Naive thymus-derived CD4-positive, alpha-beta T cell (primary cell): ENCODE results near the gene BANF2. TPM values are rescaled to one million over a fixed set of nuclear protein-coding genes. Genes with fewer than 3 reads are reported as not detected.

Experiments
- ATAC-seq: fragments of 150-1000 bp; cut with Tn5 transposase; 2 replicates; pipeline ENCODE4 v1.10.0; 2021; ENCODE audit warnings: mild to moderate bottlenecking, moderate library complexity
- CTCF ChIA-PET: fragments of 350-600 bp; sonication (Branson Sonifier 250); formaldehyde crosslinking; loops from one replicate; lab custom pipeline; 2021; ENCODE audit warnings: antibody characterized with exemption; lab: Charles Lee
- POLR2A ChIA-PET: fragments of 350-600 bp; sonication (Branson Sonifier 250); formaldehyde crosslinking; loops from one replicate; lab custom pipeline; 2021; ENCODE audit warnings: antibody characterized with exemption, inconsistent platforms; lab: Charles Lee
- DNase-seq, 9 donors: peaks; one replicate each; pipeline versions ENCODE4 v3.0.0 to v3.0.0-alpha.2; 2020 to 2022; ENCODE audit warnings: mixed read lengths in 1 of 9
- H3K27ac ChIP-seq: one replicate; pipeline ENCODE4 v1.7.0; 2013; ENCODE audit warnings: mild to moderate bottlenecking, low read depth, low read length, moderate library complexity
- H3K27me3 ChIP-seq, 2 donors: one replicate each; pipeline ENCODE4 v1.7.0; 2013; ENCODE audit warnings: low read length in 2 of 2, mild to moderate bottlenecking in 2 of 2, moderate library complexity in 2 of 2; ENCODE audit not compliant: control insufficient read depth in 2 of 2, insufficient read depth in 2 of 2
- H3K36me3 ChIP-seq, 3 experiments: 1 replicate in 2 of 3; 2 replicates in 1 of 3; pipeline ENCODE4 v1.7.0; 2013; ENCODE audit warnings: low read length in 3 of 3, mild to moderate bottlenecking in 3 of 3, moderate library complexity in 1 of 3; ENCODE audit not compliant: insufficient read depth in 3 of 3, control insufficient read depth in 2 of 3
- H3K4me1 ChIP-seq, 2 donors: one replicate each; pipeline ENCODE4 v1.7.0; 2013; ENCODE audit warnings: low read length in 2 of 2, mild to moderate bottlenecking in 2 of 2, moderate library complexity in 1 of 2; ENCODE audit not compliant: control insufficient read depth in 2 of 2, insufficient read depth in 2 of 2
- H3K4me3 ChIP-seq: 2 replicates; pipeline ENCODE4 v1.7.0; 2013; ENCODE audit warnings: mild to moderate bottlenecking, low read length
- H3K9me3 ChIP-seq, 3 experiments: 1 replicate in 2 of 3; 2 replicates in 1 of 3; pipeline ENCODE4 v1.7.0; 2013; ENCODE audit warnings: low read length in 3 of 3; ENCODE audit not compliant: control insufficient read depth in 2 of 3
- H3K27ac Mint-ChIP-seq, 9 donors: one replicate each; pipeline ENCODE4 v1.8.0; 2020 to 2022; ENCODE audit warnings: mixed read lengths in 9 of 9, mild to moderate bottlenecking in 8 of 9, moderate library complexity in 5 of 9, inconsistent platforms in 2 of 9
- H3K27me3 Mint-ChIP-seq, 5 donors: one replicate each; pipeline ENCODE4 v1.8.0; 2021 to 2022; ENCODE audit warnings: mixed read lengths in 5 of 5, mild to moderate bottlenecking in 1 of 5
- H3K36me3 Mint-ChIP-seq, 5 donors: one replicate each; pipeline ENCODE4 v1.8.0; 2020 to 2022; ENCODE audit warnings: mixed read lengths in 5 of 5, mild to moderate bottlenecking in 3 of 5, inconsistent platforms in 1 of 5
- H3K4me1 Mint-ChIP-seq, 7 donors: one replicate each; pipeline ENCODE4 v1.8.0; 2020 to 2022; ENCODE audit warnings: mixed read lengths in 7 of 7, mild to moderate bottlenecking in 3 of 7, inconsistent platforms in 1 of 7
- H3K4me3 Mint-ChIP-seq, 10 donors: one replicate each; pipeline ENCODE4 v1.8.0; 2020 to 2022; ENCODE audit warnings: mild to moderate bottlenecking in 10 of 10, mixed read lengths in 10 of 10, moderate library complexity in 6 of 10, inconsistent platforms in 2 of 10
- H3K9me3 Mint-ChIP-seq, 11 donors: one replicate each; pipeline ENCODE4 v1.8.0; 2020 to 2022; ENCODE audit warnings: mixed read lengths in 11 of 11, mild to moderate bottlenecking in 4 of 11, inconsistent platforms in 1 of 11, moderate library complexity in 1 of 11
- intact Hi-C, 2 donors: fragments of 100-400 bp; cut with micrococcal nuclease; formaldehyde crosslinking; loops; one replicate each; pipeline ENCODE4 v1.15.1; 2023
- polyA plus RNA-seq, 2 donors: library from polyadenylated mRNA; unstranded; fragments of 300-500 nt; fragmentation: Illumina TruSeq; gene quantifications; one replicate each; pipeline ENCODE4 v1.2.3, GENCODE V29; 2021
- total RNA-seq, 6 experiments: library from RNA in 5 of 6; stranded (reverse) in 5 of 6; gene quantifications; 1 replicate in 5 of 6; 2 replicates in 1 of 6; pipeline ENCODE4 v1.2.3 and lab custom pipeline; 2021 to 2026

The BANF2 gene
- total and polyA plus RNA-seq, 7 experiments from 2014 or later, result not detected

- H3K27me3 Mint-ChIP-seq, result peaks cover 9 to 31% (median 22%) of the 10 kb centered on the region in 5 donors
- no peaks in the 10 kb centered on the region for H3K9me3 Mint-ChIP-seq
- peak; percentile 47 for ATAC-seq
- peak overlapping the region; percentile 69 to 93 (median 82) for H3K4me3 Mint-ChIP-seq
- intact Hi-C loops, result loop anchor here (1.0 to 10.0 kb wide), 4 partner anchors 69 to 949 kb away; partner anchors contain the start of genes BFSP1 (in 1 of the 2) and SNRPB2 (in 1 of the 2)
- H3K4me1 ChIP-seq, result peaks cover 0 to 18% of the 10 kb centered on the region in 2 donors
- H3K4me3 ChIP-seq, result peak overlapping the region; percentile 39
- POLR2A ChIA-PET, result interaction anchor here (1.9 kb wide), 1 partner anchor 284 kb away, joined by 6 read pairs; no protein-coding TSS in a partner anchor
- H3K36me3 Mint-ChIP-seq, result peaks cover 0 to 10% (median 0%) of the 10 kb centered on the region in 5 donors
- H3K27ac Mint-ChIP-seq, result peak overlapping the region; percentile 58 to 88 (median 82)
- peak; percentile 54 to 90 (median 74) for DNase-seq
- peaks cover 0 to 4% of the 10 kb centered on the region in 2 donors for H3K27me3 ChIP-seq
- H3K36me3 ChIP-seq, result no peaks in the 10 kb centered on the region
- H3K9me3 ChIP-seq, result no peaks in the 10 kb centered on the region
- H3K27ac ChIP-seq, result peak overlapping the region; percentile 58
- H3K4me1 Mint-ChIP-seq, result peaks cover 20 to 30% (median 24%) of the 10 kb centered on the region in 7 donors
- CTCF ChIA-PET, result interaction anchor here (1.3 to 2.7 kb wide), 3 partner anchors 70 to 217 kb away, joined by 4 to 11 read pairs (median 8); partner anchors contain the start of gene DSTN
These were observed 18.7 kb upstream of the BANF2 start for GRCh38 chr20:17680836-17681725.

DNA sequence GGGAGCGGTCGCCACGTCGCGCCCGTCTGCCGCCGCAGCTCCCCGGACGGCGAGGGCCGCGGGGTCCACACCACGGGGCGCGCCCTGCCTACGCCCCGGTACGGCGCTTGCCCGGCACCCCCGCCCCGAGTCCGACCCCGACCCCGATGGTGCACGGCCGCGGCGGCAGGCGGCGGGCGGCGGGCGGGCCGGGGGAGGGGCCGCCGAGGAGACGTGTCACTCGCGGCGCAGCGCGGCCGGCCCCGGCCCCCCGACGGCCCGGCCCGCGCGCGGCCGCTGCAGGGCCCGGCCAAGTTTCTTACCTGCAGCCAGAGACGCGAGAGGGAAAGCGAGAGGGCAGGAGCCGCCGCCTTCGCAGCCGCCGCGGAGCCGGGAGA, 18.1 kb upstream of the BANF2 start:
- intact Hi-C loops, result loop anchor here (1.0 to 10.0 kb wide), 21 partner anchors 69 to 1113 kb away; partner anchors contain the start of genes BFSP1 (in 2 of the 2), DSTN (in 2 of the 2), KAT14 (in 2 of the 2) and PET117 (in 2 of the 2)
- H3K27ac ChIP-seq, result peak overlapping the region; percentile 74
- peaks cover 0 to 4% of the 10 kb centered on the region in 2 donors for H3K27me3 ChIP-seq
- Mint-ChIP-seq H3K4me3 (peak overlapping the region; percentile 86 to 93 (median 90)), H3K27me3 (peaks cover 16 to 36% (median 28%) of the 10 kb centered on the region in 5 donors), H3K27ac (peak overlapping the region in 5 of 9 donors; percentile 71 to 92 (median 81)), H3K9me3 (peaks cover 0 to 2% (median 0%) of the 10 kb centered on the region in 11 donors), H3K36me3 (peaks cover 0 to 8% (median 0%) of the 10 kb centered on the region in 5 donors), H3K4me1 (peaks cover 20 to 26% (median 24%) of the 10 kb centered on the region in 7 donors)
- no peaks in the 10 kb centered on the region for H3K9me3 ChIP-seq
- peak in 1 of 9 donors; percentile 56 for DNase-seq
- peaks cover 0 to 18% of the 10 kb centered on the region in 2 donors for H3K4me1 ChIP-seq
- CTCF ChIA-PET, result interaction anchor here (0.6 to 2.7 kb wide), 8 partner anchors 10 to 287 kb away, joined by 3 to 13 read pairs (median 5); partner anchors contain the start of genes DSTN, MGME1 and SNX5
- POLR2A ChIA-PET, result interaction anchor here (1.2 to 2.1 kb wide), 7 partner anchors 71 to 885 kb away, joined by 3 to 16 read pairs (median 4); partner anchors contain the start of genes MGME1, SMIM26, SNX5 and ZNF133
- no peak for ATAC-seq
- H3K36me3 ChIP-seq, result no peaks in the 10 kb centered on the region
- H3K4me3 ChIP-seq, result peak overlapping the region; percentile 80

DNA sequence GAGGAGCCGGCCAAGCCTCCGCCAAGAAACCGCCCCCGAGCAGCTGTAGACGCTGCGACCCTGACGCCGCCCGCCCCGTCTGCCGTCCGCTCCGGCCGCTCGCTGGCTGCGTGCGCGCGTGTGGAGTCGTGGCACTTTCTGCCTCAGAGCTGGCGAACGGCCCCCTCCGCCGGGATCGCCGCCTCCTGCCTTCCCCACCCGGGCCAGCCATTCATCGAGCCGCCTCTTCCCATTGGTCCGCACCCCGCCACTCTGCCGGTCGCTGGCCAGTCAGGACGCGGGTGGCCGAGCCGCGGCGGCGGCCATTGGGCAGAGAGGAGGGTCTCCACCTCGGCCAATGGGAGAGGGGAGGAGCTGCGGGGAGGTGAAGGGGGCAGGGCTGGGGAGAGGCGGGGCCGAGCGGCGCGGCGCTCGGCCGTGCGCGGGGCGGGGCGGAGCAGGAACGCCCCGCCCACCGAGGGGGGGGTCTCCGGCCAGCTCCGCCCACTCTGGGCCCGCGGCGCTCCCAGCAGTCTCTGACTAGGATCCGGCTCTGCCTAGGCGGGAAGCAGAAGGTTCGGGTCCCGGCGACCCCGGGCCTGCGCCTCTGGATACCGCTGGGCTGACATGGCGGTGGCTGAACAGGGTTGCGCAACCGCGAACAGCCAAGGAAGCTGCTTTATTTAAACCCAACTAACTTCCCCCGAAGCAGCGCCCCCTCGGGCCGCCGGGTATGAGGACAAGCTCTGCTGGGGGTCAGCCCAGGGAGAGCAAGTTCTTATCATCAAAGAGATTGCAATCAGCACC, 17.5 kb upstream of the BANF2 start, which contains the start of gene RRBP1:
TSS of gene RRBP1 (minus strand) at position 140 of the 786 bp plus-strand sequence. CDS start 21,735 bp downstream, outside the sequence.
- CTCF ChIA-PET, result interaction anchor here (0.6 to 2.7 kb wide), 16 partner anchors 9 to 606 kb away, joined by 3 to 13 read pairs (median 4); partner anchors contain the start of genes DSTN, MGME1, SNX5 and ZNF133
- Mint-ChIP-seq H3K4me1 (peaks cover 20 to 26% (median 24%) of the 10 kb centered on the region in 7 donors), H3K27ac (peak within 1 kb of the TSS; percentile 71 to 92 (median 86)), H3K27me3 (peaks cover 22 to 42% (median 33%) of the 10 kb centered on the region in 5 donors), H3K4me3 (peak within 1 kb of the TSS; percentile 86 to 93 (median 90)), H3K36me3 (peaks cover 0 to 10% (median 0%) of the 10 kb centered on the region in 5 donors), H3K9me3 (peaks cover 0 to 2% (median 0%) of the 10 kb centered on the region in 11 donors)
- Histone ChIP-seq H3K4me3 (peak within 1 kb of the TSS; percentile 80), H3K27ac (peak within 1 kb of the TSS; percentile 74), H3K4me1 (peaks cover 0 to 18% of the 10 kb centered on the region in 2 donors), H3K36me3 (no peaks in the 10 kb centered on the region), H3K9me3 (no peaks in the 10 kb centered on the region), H3K27me3 (peaks cover 0 to 4% of the 10 kb centered on the region in 2 donors)
- ATAC-seq (peak; percentile 94), DNase-seq (peak; percentile 89 to 97 (median 97))
- intact Hi-C loops, result loop anchor here (1.0 to 10.0 kb wide), 21 partner anchors 70 to 1113 kb away; partner anchors contain the start of genes BFSP1 (in 2 of the 2), DSTN (in 2 of the 2), KAT14 (in 2 of the 2) and PET117 (in 2 of the 2)
- POLR2A ChIA-PET, result interaction anchor here (0.8 to 2.1 kb wide), 10 partner anchors 72 to 885 kb away, joined by 3 to 16 read pairs (median 4); partner anchors contain the start of genes DSTN, KAT14, MGME1 and PET117

GRCh38 chr20:17682889-17683198, 16.9 kb upstream of the BANF2 start:
- H3K4me1 Mint-ChIP-seq, result peaks cover 18 to 26% (median 24%) of the 10 kb centered on the region in 7 donors
- Histone ChIP-seq H3K27me3 (peaks cover 0 to 4% of the 10 kb centered on the region in 2 donors), H3K36me3 (no peaks in the 10 kb centered on the region), H3K9me3 (no peaks in the 10 kb centered on the region), H3K4me1 (peaks cover 0 to 18% of the 10 kb centered on the region in 2 donors), H3K4me3 (peak overlapping the region; percentile 80), H3K27ac (peak overlapping the region; percentile 74)
- intact Hi-C loops, result loop anchor here (1.0 to 10.0 kb wide), 21 partner anchors 71 to 1112 kb away; partner anchors contain the start of genes BFSP1 (in 2 of the 2), DSTN (in 2 of the 2), KAT14 (in 2 of the 2) and PET117 (in 2 of the 2)
- ChIA-PET CTCF (interaction anchor here (0.6 to 2.7 kb wide), 14 partner anchors 8 to 605 kb away, joined by 3 to 13 read pairs (median 4); partner anchors contain the start of genes DSTN, MGME1, SNX5 and ZNF133), POLR2A (interaction anchor here (0.8 to 2.1 kb wide), 10 partner anchors 72 to 884 kb away, joined by 3 to 16 read pairs (median 4); partner anchors contain the start of genes DSTN, KAT14, MGME1 and PET117)
- H3K4me3 Mint-ChIP-seq, result peak overlapping the region; percentile 82 to 93 (median 90)
- H3K9me3 Mint-ChIP-seq, result peaks cover 0 to 2% (median 0%) of the 10 kb centered on the region in 11 donors
- peak overlapping the region in 8 of 9 donors; percentile 71 to 91 (median 86) for H3K27ac Mint-ChIP-seq
- H3K27me3 Mint-ChIP-seq, result peaks cover 27 to 47% (median 39%) of the 10 kb centered on the region in 5 donors
- ATAC-seq (no peak), DNase-seq (no peak)
- H3K36me3 Mint-ChIP-seq, result peaks cover 0 to 10% (median 0%) of the 10 kb centered on the region in 5 donors
